HepG2 (cell line): ENCODE results near the gene CLHC1. TPM values are rescaled to one million over a fixed set of nuclear protein-coding genes. Genes with fewer than 3 reads are reported as not detected.

Experiments used
- ATF7-NPFF ChIP-seq: sonication (generic); formaldehyde crosslinking; IDR thresholded peaks from 2 replicates; pipeline ENCODE4 v1.8.1; 2023; ENCODE audit warnings: mild to moderate bottlenecking, low read depth, missing genetic modification reagents, moderate library complexity
- CBX2 ChIP-seq, 2 experiments: fragments of 200-600 bp in 1 of 2; sonication (generic); formaldehyde crosslinking in 1 of 2; IDR thresholded peaks; 2 replicates each; pipeline versions ENCODE4 v1.7.0 to v1.8.1; 2018 to 2022; ENCODE audit warnings: low read depth in 2 of 2, low read length in 1 of 2, mild to moderate bottlenecking in 1 of 2, missing genetic modification reagents in 1 of 2
- ELF3 ChIP-seq: IDR thresholded peaks from 2 replicates; pipeline ENCODE4 v1.6.1; 2016; ENCODE audit warnings: missing genetic modification reagents, missing compliant biosample characterization
- EP300 ChIP-seq, 3 experiments: sonication (generic) in 1 of 3; formaldehyde crosslinking in 1 of 3; IDR thresholded peaks; 2 replicates each; pipeline versions ENCODE4 v1.5.1 to v1.6.1; 2011 to 2020; ENCODE audit warnings: low read depth in 2 of 3, low read length in 2 of 3, borderline replicate concordance in 1 of 3, improper control_type of control experiment in 1 of 3, mild to moderate bottlenecking in 1 of 3, missing genetic modification reagents in 1 of 3, moderate library complexity in 1 of 3
- FOXA1 ChIP-seq, 2 experiments: fragments of 450-650 bp in 1 of 2; sonication (generic) in 1 of 2; formaldehyde crosslinking in 1 of 2; IDR thresholded peaks; 2 replicates each; pipeline versions ENCODE4 v1.4.0 to v1.6.1; 2016 to 2020; ENCODE audit warnings: missing genetic modification reagents in 1 of 2
- FOXA3 ChIP-seq: IDR thresholded peaks from 2 replicates; pipeline ENCODE4 v1.6.1; 2016; ENCODE audit warnings: missing genetic modification reagents, missing compliant biosample characterization
- GMEB2 ChIP-seq: IDR thresholded peaks from 2 replicates; pipeline ENCODE4 v1.6.1; 2016; ENCODE audit warnings: missing biosample characterization, missing genetic modification reagents, low read depth
- HMG20A ChIP-seq: IDR thresholded peaks from 2 replicates; pipeline ENCODE4 v1.6.1; 2016; ENCODE audit warnings: borderline replicate concordance
- JUNB ChIP-seq: sonication (generic); formaldehyde crosslinking; IDR thresholded peaks from 2 replicates; pipeline ENCODE4 v1.8.0; 2022; ENCODE audit warnings: missing genetic modification reagents, mild to moderate bottlenecking, borderline replicate concordance
- KAT8 ChIP-seq: IDR thresholded peaks from 2 replicates; pipeline ENCODE4 v1.6.1; 2016; ENCODE audit warnings: missing genetic modification reagents, missing compliant biosample characterization
- MEF2D ChIP-seq: sonication (generic); formaldehyde crosslinking; IDR thresholded peaks from 2 replicates; pipeline ENCODE4 v1.5.1; 2020; ENCODE audit warnings: mild to moderate bottlenecking, missing genetic modification reagents
- MLX ChIP-seq: IDR thresholded peaks from 2 replicates; pipeline ENCODE4 v1.6.1; 2016
- NR1H2 ChIP-seq: sonication (generic); formaldehyde crosslinking; IDR thresholded peaks from 2 replicates; pipeline ENCODE4 v1.8.1; 2022; ENCODE audit warnings: low read depth, missing genetic modification reagents, borderline replicate concordance
- NR2F6 ChIP-seq, 2 experiments: IDR thresholded peaks; 2 replicates each; pipeline ENCODE4 v1.6.1; 2016; ENCODE audit warnings: antibody characterized with exemption in 1 of 2, mild to moderate bottlenecking in 1 of 2
- NRL ChIP-seq: sonication (generic); formaldehyde crosslinking; IDR thresholded peaks from 2 replicates; pipeline ENCODE4 v1.5.0; 2020; ENCODE audit warnings: missing genetic modification reagents, mild to moderate bottlenecking, moderate library complexity, borderline replicate concordance
- RARA ChIP-seq: IDR thresholded peaks from 2 replicates; pipeline ENCODE4 v1.6.1; 2016; ENCODE audit warnings: missing genetic modification reagents, missing compliant biosample characterization
- RELA ChIP-seq: sonication (generic); formaldehyde crosslinking; IDR thresholded peaks from 2 replicates; pipeline ENCODE4 v1.4.0; 2020; ENCODE audit warnings: missing genetic modification reagents
- RXRB ChIP-seq: IDR thresholded peaks from 2 replicates; pipeline ENCODE4 v1.6.1; 2016; ENCODE audit warnings: borderline replicate concordance, missing genetic modification reagents, missing compliant biosample characterization
- SAP130 ChIP-seq: IDR thresholded peaks from 2 replicates; pipeline ENCODE4 v1.6.1; 2016; ENCODE audit warnings: low read depth
- SOX5 ChIP-seq: IDR thresholded peaks from 2 replicates; pipeline ENCODE4 v1.6.1; 2016; ENCODE audit warnings: borderline replicate concordance
- SP140L ChIP-seq: sonication (generic); formaldehyde crosslinking; IDR thresholded peaks from 2 replicates; pipeline ENCODE4 v1.4.0; 2020; ENCODE audit warnings: missing genetic modification reagents, borderline replicate concordance
- TRIM22 ChIP-seq: fragments of 450-650 bp; IDR thresholded peaks from 2 replicates; pipeline ENCODE4 v1.6.1; 2017
- ZGPAT ChIP-seq: IDR thresholded peaks from 2 replicates; pipeline ENCODE4 v1.6.1; 2016; ENCODE audit warnings: mild to moderate bottlenecking
- ZNF12 ChIP-seq: sonication (generic); formaldehyde crosslinking; IDR thresholded peaks from 2 replicates; pipeline ENCODE4 v1.5.0; 2020; ENCODE audit warnings: missing genetic modification reagents
- ZNF335 ChIP-seq: sonication (generic); formaldehyde crosslinking; IDR thresholded peaks from 2 replicates; pipeline ENCODE4 v1.4.0; 2020; ENCODE audit warnings: missing genetic modification reagents
- ZNF451 ChIP-seq: sonication (generic); formaldehyde crosslinking; IDR thresholded peaks from 2 replicates; pipeline ENCODE4 v1.5.0; 2020; ENCODE audit warnings: mild to moderate bottlenecking, missing genetic modification reagents
- ZNF780A ChIP-seq: sonication (generic); formaldehyde crosslinking; IDR thresholded peaks from 2 replicates; pipeline ENCODE4 v1.8.0; 2022; ENCODE audit warnings: mild to moderate bottlenecking, missing genetic modification reagents, moderate library complexity
- polyA plus RNA-seq, 8 experiments: library from polyadenylated mRNA; depleted of rRNA in 3 of 8; stranded (reverse) in 7 of 8; unstranded in 1 of 8; fragments of >200 nt; fragmentation: Illumina TruSeq in 4 of 8; extraction: Trizol in 4 of 8; gene quantifications; 2 replicates each; pipeline versions ENCODE4 v1.2.1 to v1.2.3, GENCODE V29; 2011 to 2016; ENCODE audit warnings: low read depth in 4 of 8, missing spikeins in 1 of 8, mixed read lengths in 1 of 8; ENCODE audit not compliant: insufficient read depth in 1 of 8
- total RNA-seq, 5 experiments: library from RNA; depleted of rRNA; stranded (reverse); fragments of >200 nt; fragmentation: Illumina TruSeq; extraction: Trizol; gene quantifications; 2 replicates each; pipeline ENCODE4 v1.2.3, GENCODE V29; 2016; ENCODE audit warnings: low read depth in 1 of 5

Gene CLHC1
- total and polyA plus RNA-seq, 2 of the 13 experiments (the other 11 are each of a cell fraction or from before 2014, with no cell fraction given): 9.8 to 12.6 TPM

GRCh38 chr2:55239656-55240222 lies 7.6 kb upstream of the CLHC1 start (continued):
- no peak for TF ChIP-seq ZGPAT (CRISPR knock-in tag)
- no peak for TF ChIP-seq ZNF12 (CRISPR knock-in tag)
- peak; percentile 80; the same call in 1 of the 2 replicates for TF ChIP-seq ZNF335
- no peak for TF ChIP-seq CBX2 (IDR thresholded peaks at IDR 0.05; ENCODE audit: low read depth, low read length)
- no peak for TF ChIP-seq CBX2 (CRISPR knock-in tag; IDR thresholded peaks at IDR 0.05; ENCODE audit: low read depth)
- TF ChIP-seq ZNF780A: no peak
- TF ChIP-seq ELF3 (CRISPR knock-in tag): peak; percentile 72
- TF ChIP-seq NR1H2 (CRISPR knock-in tag): no peak
- 0 out of 2 replicates have a peak, but pooled peaks have one; percentile 42 for TF ChIP-seq KAT8
- peak; percentile 74 for TF ChIP-seq FOXA1 (IDR thresholded peaks at IDR 0.05)
- peak; percentile 78 for TF ChIP-seq FOXA1 (CRISPR knock-in tag; IDR thresholded peaks at IDR 0.05)
- TF ChIP-seq NR2F6 (IDR thresholded peaks at IDR 0.05): peak; percentile 13; the same call in 1 of the 2 replicates
- TF ChIP-seq NR2F6 (CRISPR knock-in tag; IDR thresholded peaks at IDR 0.05): no peak
- peak; percentile 56 for TF ChIP-seq MLX
- TF ChIP-seq HMG20A: peak; percentile 72; the same call in 1 of the 2 replicates
- no peak for TF ChIP-seq GMEB2 (CRISPR knock-in tag)
- TF ChIP-seq NRL (CRISPR knock-in tag): no peak
- TF ChIP-seq MEF2D: peak; percentile 85
- TF ChIP-seq SP140L (CRISPR knock-in tag): no peak
- no peak for TF ChIP-seq ATF7-NPFF (CRISPR knock-in tag)
- TF ChIP-seq JUNB: no peak
- TF ChIP-seq RELA: no peak
- peak; percentile 93 for TF ChIP-seq FOXA3 (CRISPR knock-in tag)
- TF ChIP-seq TRIM22: no peak
- TF ChIP-seq SOX5 (CRISPR knock-in tag): peak; percentile 92
- peak; percentile 40; the same call in 1 of the 2 replicates for TF ChIP-seq RXRB
- peak; percentile 65 for TF ChIP-seq RARA
- TF ChIP-seq EP300 (IDR thresholded peaks at IDR 0.05; ENCODE audit: low read depth in 2 of 2, low read length in 2 of 2): peak in 1 of 2 experiments; percentile 41; a peak in 1 of 4 replicates
- TF ChIP-seq EP300 (CRISPR knock-in tag; IDR thresholded peaks at IDR 0.05; ENCODE audit: borderline replicate concordance): no peak
- TF ChIP-seq SAP130 (CRISPR knock-in tag): peak; percentile 70
- TF ChIP-seq ZNF451: no peak
